Measurements from ENCODE around the gene MRPS35. TPM values are rescaled to one million over a fixed set of nuclear protein-coding genes. Genes with fewer than 3 reads are reported as not detected.
A peak's percentile ranks its signal among the peaks of the same experiment; 100 is the strongest.

The MRPS35 gene
- total RNA-seq, 6 donors from 2014 or later = 9.4 to 36.7 (median 31.2) TPM

DNA sequence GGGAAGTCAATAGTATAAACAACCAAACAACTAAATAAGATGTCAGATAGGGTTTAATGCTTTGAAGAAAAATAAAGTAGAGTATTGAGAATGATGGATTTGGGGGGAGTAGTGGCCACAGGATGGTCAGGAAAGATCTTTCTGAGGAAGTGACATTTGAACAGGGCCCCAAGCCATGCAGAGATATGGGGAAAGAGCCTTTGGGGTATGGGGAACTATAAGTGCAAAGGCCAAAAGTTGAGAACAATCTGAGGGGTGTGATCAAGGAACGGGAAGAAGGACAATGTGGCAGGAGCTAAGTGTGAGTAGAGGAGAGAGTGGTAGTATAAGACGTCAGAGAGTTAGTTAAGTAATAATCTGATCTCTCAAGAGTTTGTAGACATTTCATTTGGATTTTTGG is 1.3 kb downstream of the MRPS35 start:
- 61 to 66% methylated on average over 2 of the region's 2 CpGs for WGBS, 2 donors
- TF ChIP-seq, protein P1, sequence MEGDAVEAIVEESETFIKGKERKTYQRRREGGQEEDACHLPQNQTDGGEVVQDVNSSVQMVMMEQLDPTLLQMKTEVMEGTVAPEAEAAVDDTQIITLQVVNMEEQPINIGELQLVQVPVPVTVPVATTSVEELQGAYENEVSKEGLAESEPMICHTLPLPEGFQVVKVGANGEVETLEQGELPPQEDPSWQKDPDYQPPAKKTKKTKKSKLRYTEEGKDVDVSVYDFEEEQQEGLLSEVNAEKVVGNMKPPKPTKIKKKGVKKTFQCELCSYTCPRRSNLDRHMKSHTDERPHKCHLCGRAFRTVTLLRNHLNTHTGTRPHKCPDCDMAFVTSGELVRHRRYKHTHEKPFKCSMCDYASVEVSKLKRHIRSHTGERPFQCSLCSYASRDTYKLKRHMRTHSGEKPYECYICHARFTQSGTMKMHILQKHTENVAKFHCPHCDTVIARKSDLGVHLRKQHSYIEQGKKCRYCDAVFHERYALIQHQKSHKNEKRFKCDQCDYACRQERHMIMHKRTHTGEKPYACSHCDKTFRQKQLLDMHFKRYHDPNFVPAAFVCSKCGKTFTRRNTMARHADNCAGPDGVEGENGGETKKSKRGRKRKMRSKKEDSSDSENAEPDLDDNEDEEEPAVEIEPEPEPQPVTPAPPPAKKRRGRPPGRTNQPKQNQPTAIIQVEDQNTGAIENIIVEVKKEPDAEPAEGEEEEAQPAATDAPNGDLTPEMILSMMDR (IDR thresholded peaks at IDR 0.05) = no peak
- TF ChIP-seq POLR2AphosphoS5 (IDR thresholded peaks at IDR 0.05) (no peak), EP300 (IDR thresholded peaks at IDR 0.05) (no peak), POLR2A (IDR thresholded peaks at IDR 0.05) (no peak)
- Histone ChIP-seq H3K4me3 (peak overlapping the region in 1 of 4 donors; percentile 75), H3K4me1 (peaks cover 14 to 26% (median 17%) of the 10 kb centered on the region in 4 donors), H3K27ac (no peak overlapping the region), H3K9me3 (no peaks in the 10 kb centered on the region), H3K36me3 (peaks cover 8 to 23% (median 10%) of the 10 kb centered on the region in 4 donors), H3K27me3 (no peaks in the 10 kb centered on the region)
- ATAC-seq (ENCODE audit: low FRiP score in 2 of 2) = no peak
- no peak for DNase-seq

DNA sequence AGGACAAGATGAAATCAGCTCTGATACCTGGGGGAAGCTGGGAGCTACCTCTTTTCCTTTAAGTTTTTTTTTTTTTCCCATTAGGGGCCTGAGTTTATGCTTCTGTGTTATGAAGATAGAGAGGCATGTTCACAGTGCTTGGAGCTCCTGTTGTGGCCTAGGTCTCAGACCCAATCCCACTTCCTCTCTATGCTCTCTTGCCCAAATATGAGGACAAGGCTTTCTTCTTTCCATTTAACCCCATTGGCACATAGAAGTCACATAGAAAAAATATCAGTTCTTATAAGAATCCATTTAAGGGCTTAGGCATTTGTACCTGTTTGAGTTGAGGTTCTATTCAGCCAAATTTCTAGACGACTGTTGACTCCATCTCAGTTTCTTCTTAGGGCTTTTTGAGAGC is 12.6 kb downstream of the MRPS35 start:
- Histone ChIP-seq H3K4me1 (no peaks in the 10 kb centered on the region), H3K9me3 (no peaks in the 10 kb centered on the region), H3K27ac (no peak overlapping the region), H3K27me3 (no peaks in the 10 kb centered on the region), H3K4me3 (no peak overlapping the region), H3K36me3 (peaks cover 0 to 86% (median 20%) of the 10 kb centered on the region in 4 donors)
- ATAC-seq (ENCODE audit: low FRiP score in 2 of 2) = no peak
- 85 to 92% methylated on average over 1 of the region's 1 CpG for WGBS, 2 donors
- TF ChIP-seq POLR2A (IDR thresholded peaks at IDR 0.05) = no peak
- TF ChIP-seq EP300 (IDR thresholded peaks at IDR 0.05) = no peak
- TF ChIP-seq POLR2AphosphoS5 (IDR thresholded peaks at IDR 0.05) = no peak
- TF ChIP-seq, protein P1 (IDR thresholded peaks at IDR 0.05) = no peak
- no peak for DNase-seq

DNA sequence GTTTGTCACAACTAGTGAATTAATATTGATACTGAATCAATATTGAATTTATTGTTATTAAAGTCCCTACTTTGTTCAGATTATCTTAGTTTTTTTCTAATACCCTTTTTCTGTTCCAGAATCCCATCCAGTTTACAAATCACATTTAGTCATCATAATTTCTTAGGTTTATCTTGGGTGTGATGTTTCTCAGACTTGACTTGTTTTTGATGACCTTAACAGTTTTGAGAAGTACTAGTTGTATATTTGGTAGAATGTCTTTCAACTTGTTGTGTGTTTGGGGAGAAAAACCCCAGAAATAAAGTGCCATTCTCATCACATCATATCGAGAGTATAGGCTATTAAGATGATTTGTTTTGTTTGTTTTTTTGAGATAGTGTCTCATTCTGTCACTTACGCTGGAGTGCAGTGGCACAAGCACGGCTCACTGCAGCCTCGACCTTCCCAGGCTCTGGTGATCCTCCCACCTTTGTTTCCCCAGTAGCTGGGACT is 19.5 kb downstream of the MRPS35 start:
- H3K9me3 ChIP-seq = no peaks in the 10 kb centered on the region
- 95% methylated on average over 4 of the region's 4 CpGs for WGBS, 2 donors
- H3K27ac ChIP-seq = no peak overlapping the region
- no peak for ATAC-seq (ENCODE audit: low FRiP score in 2 of 2)
- H3K4me3 ChIP-seq = no peak overlapping the region
- no peaks in the 10 kb centered on the region for H3K27me3 ChIP-seq
- TF ChIP-seq POLR2A (IDR thresholded peaks at IDR 0.05) (no peak), POLR2AphosphoS5 (IDR thresholded peaks at IDR 0.05) (no peak), EP300 (IDR thresholded peaks at IDR 0.05) (no peak)
- TF ChIP-seq, protein P1 (IDR thresholded peaks at IDR 0.05) = no peak
- H3K4me1 ChIP-seq = no peaks in the 10 kb centered on the region
- H3K36me3 ChIP-seq = peaks cover 0 to 47% (median under 1%) of the 10 kb centered on the region in 4 donors
- no peak for DNase-seq

DNA sequence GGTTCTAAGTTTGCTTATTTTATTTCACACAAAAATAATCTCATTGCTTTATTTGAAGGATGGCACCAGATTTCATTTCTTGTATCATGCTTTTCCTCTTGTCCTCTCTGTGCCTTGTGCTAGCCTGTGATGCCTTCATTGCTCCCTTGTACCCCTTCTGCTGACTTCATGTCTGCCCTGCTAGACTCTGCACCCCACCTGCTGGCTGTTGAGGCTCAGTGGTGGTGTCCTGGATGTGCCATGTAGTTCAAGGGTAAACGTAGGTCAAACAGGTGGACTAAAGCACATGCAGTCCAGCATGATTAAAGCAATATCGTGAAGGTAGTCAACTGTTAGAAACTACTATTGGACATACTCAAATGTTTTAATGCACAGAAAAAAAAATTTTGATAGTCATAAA is 21.6 kb downstream of the MRPS35 start:
- TF ChIP-seq, protein P1 (IDR thresholded peaks at IDR 0.05) = peak in 1 of 6 experiments; percentile 5
- no peak for TF ChIP-seq POLR2AphosphoS5 (IDR thresholded peaks at IDR 0.05)
- ATAC-seq (ENCODE audit: low FRiP score in 2 of 2) (no peak), DNase-seq (no peak)
- peaks cover 0 to 36% (median under 1%) of the 10 kb centered on the region in 4 donors for H3K36me3 ChIP-seq
- H3K9me3 ChIP-seq = no peaks in the 10 kb centered on the region
- 76 to 81% methylated on average over 2 of the region's 2 CpGs for WGBS, 2 donors
- no peak overlapping the region for H3K4me3 ChIP-seq
- no peaks in the 10 kb centered on the region for H3K4me1 ChIP-seq
- no peaks in the 10 kb centered on the region for H3K27me3 ChIP-seq
- no peak overlapping the region for H3K27ac ChIP-seq

DNA sequence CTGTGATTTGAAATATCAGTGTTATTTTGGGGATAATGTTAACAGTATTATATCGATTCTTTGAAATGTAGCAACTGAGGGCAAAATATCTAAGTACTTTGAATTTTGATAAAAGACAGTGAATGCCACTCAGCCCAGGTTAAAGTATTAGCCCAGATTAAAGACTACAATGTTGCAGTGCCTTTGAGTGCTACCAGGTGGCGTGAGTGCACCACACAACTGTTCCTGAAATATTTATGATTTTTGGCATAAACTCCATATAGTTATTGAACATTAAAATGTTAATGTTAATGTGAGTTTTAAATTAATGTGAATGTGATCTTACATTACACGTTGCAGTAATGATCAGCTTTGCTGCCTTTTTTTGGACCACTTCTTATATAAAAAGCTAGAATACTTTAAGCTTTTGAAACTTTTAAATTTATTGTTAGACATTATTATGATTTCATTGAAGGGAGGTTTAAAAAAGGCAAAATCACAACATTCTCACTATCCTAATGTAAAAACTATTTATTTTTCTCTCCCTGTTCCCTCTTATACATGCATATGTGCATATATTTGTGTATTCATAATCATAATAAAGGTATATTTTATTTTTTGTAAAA is 22.5 kb downstream of the MRPS35 start:
- Histone ChIP-seq H3K27me3 (no peaks in the 10 kb centered on the region), H3K9me3 (no peaks in the 10 kb centered on the region), H3K27ac (no peak overlapping the region), H3K36me3 (peaks cover 0 to 43% (median 5%) of the 10 kb centered on the region in 4 donors), H3K4me1 (no peaks in the 10 kb centered on the region), H3K4me3 (no peak overlapping the region)
- no peak for DNase-seq
- WGBS, 2 donors = 54 to 64% methylated on average over 3 of the region's 3 CpGs
- no peak for TF ChIP-seq EP300 (IDR thresholded peaks at IDR 0.05)
- TF ChIP-seq, protein P1 (IDR thresholded peaks at IDR 0.05) = peak; percentile 37 to 77 (median 68)
- peak in 1 of 2 donors; percentile 70 for ATAC-seq (ENCODE audit: low FRiP score in 2 of 2)
